Rectal smooth muscle tissue (tissue), 1 donor: ENCODE measurements around the gene PTK7.

Experiments
- H3K27ac ChIP-seq: one replicate; pipeline ENCODE4 v1.7.0; 2013; ENCODE audit warnings: low read depth, low read length, inconsistent platforms
- H3K27me3 ChIP-seq: one replicate; pipeline ENCODE4 v1.7.0; 2013; ENCODE audit warnings: low read length; ENCODE audit not compliant: control insufficient read depth, insufficient read depth
- H3K36me3 ChIP-seq: one replicate; pipeline ENCODE4 v1.7.0; 2013; ENCODE audit warnings: low read length; ENCODE audit not compliant: control insufficient read depth, insufficient read depth
- H3K4me1 ChIP-seq: one replicate; pipeline ENCODE4 v1.7.0; 2013; ENCODE audit warnings: low read length; ENCODE audit not compliant: control insufficient read depth, insufficient read depth
- H3K4me3 ChIP-seq: one replicate; pipeline ENCODE4 v1.7.0; 2013; ENCODE audit warnings: low read length
- H3K9ac ChIP-seq: one replicate; pipeline ENCODE4 v1.7.0; 2013; ENCODE audit warnings: low read length

PTK7 gene

GRCh38 chr6:43075670-43076463 lies at the start of gene PTK7:
PTK7 (plus strand) TSS chr6:43076314; CDS start chr6:43076489, 175 bp downstream.
- H3K27me3 ChIP-seq, result no peaks in the 10 kb centered on the region
- no peak within 1 kb of the TSS for H3K27ac ChIP-seq
- H3K9ac ChIP-seq, result peak within 1 kb of the TSS; percentile 49
- peaks cover 2% of the 10 kb centered on the region for H3K4me1 ChIP-seq
- peaks cover 4% of the 10 kb centered on the region for H3K36me3 ChIP-seq
- peak within 1 kb of the TSS; percentile 65 for H3K4me3 ChIP-seq

- H3K9ac ChIP-seq, result no peak overlapping the region
- H3K4me1 ChIP-seq, result no peaks in the 10 kb centered on the region
- no peak overlapping the region for H3K27ac ChIP-seq
- no peak overlapping the region for H3K4me3 ChIP-seq
- H3K27me3 ChIP-seq, result no peaks in the 10 kb centered on the region
- H3K36me3 ChIP-seq, result peaks cover 28% of the 10 kb centered on the region
These were observed 49.7 kb upstream of the PTK7 start for GRCh38 chr6:43026365-43026764.

- Histone ChIP-seq H3K27ac (no peak overlapping the region), H3K36me3 (peaks cover 30% of the 10 kb centered on the region)
These were observed 47.0 kb upstream of the PTK7 start for GRCh38 chr6:43029120-43029519.

GRCh38 chr6:43032326-43032725 lies 43.8 kb upstream of the PTK7 start:
- peaks cover 29% of the 10 kb centered on the region for H3K36me3 ChIP-seq

More at GRCh38 chr6:43029120-43029519, 47.0 kb upstream of the PTK7 start:
- no peaks in the 10 kb centered on the region for H3K27me3 ChIP-seq
- no peaks in the 10 kb centered on the region for H3K4me1 ChIP-seq
- no peak overlapping the region for H3K9ac ChIP-seq
- no peak overlapping the region for H3K4me3 ChIP-seq

GRCh38 chr6:43033496-43034189 lies 42.5 kb upstream of the PTK7 start:
- H3K9ac ChIP-seq, result no peak overlapping the region
- H3K36me3 ChIP-seq, result peaks cover 27% of the 10 kb centered on the region
- no peak overlapping the region for H3K4me3 ChIP-seq
- no peak overlapping the region for H3K27ac ChIP-seq
- H3K27me3 ChIP-seq, result no peaks in the 10 kb centered on the region
- no peaks in the 10 kb centered on the region for H3K4me1 ChIP-seq

More at GRCh38 chr6:43032326-43032725, 43.8 kb upstream of the PTK7 start:
- Histone ChIP-seq H3K9ac (no peak overlapping the region), H3K4me3 (no peak overlapping the region), H3K27me3 (no peaks in the 10 kb centered on the region), H3K27ac (no peak overlapping the region), H3K4me1 (no peaks in the 10 kb centered on the region)

GRCh38 chr6:43034190-43034525 lies 42.0 kb upstream of the PTK7 start:
- Histone ChIP-seq H3K9ac (no peak overlapping the region), H3K36me3 (peaks cover 24% of the 10 kb centered on the region), H3K27me3 (no peaks in the 10 kb centered on the region), H3K27ac (no peak overlapping the region), H3K4me1 (no peaks in the 10 kb centered on the region), H3K4me3 (no peak overlapping the region)

- H3K36me3 ChIP-seq, result peaks cover 21% of the 10 kb centered on the region
- no peaks in the 10 kb centered on the region for H3K27me3 ChIP-seq
- no peak overlapping the region for H3K9ac ChIP-seq
- H3K4me3 ChIP-seq, result no peak overlapping the region
- no peaks in the 10 kb centered on the region for H3K4me1 ChIP-seq
- H3K27ac ChIP-seq, result no peak overlapping the region
These were observed 40.5 kb upstream of the PTK7 start for GRCh38 chr6:43035495-43036194.

- H3K4me3 ChIP-seq, result no peak overlapping the region
- H3K9ac ChIP-seq, result no peak overlapping the region
- peaks cover 24% of the 10 kb centered on the region for H3K36me3 ChIP-seq
- H3K27me3 ChIP-seq, result no peaks in the 10 kb centered on the region
- no peaks in the 10 kb centered on the region for H3K4me1 ChIP-seq
- H3K27ac ChIP-seq, result no peak overlapping the region
These were observed 39.4 kb upstream of the PTK7 start for GRCh38 chr6:43036712-43037111.

- no peak overlapping the region for H3K27ac ChIP-seq
- no peak overlapping the region for H3K9ac ChIP-seq
- no peaks in the 10 kb centered on the region for H3K4me1 ChIP-seq
- H3K4me3 ChIP-seq, result no peak overlapping the region
- H3K27me3 ChIP-seq, result no peaks in the 10 kb centered on the region
- peaks cover 24% of the 10 kb centered on the region for H3K36me3 ChIP-seq
These were observed 38.9 kb upstream of the PTK7 start for GRCh38 chr6:43037197-43037596.

- Histone ChIP-seq H3K27ac (no peak overlapping the region), H3K4me1 (no peaks in the 10 kb centered on the region), H3K9ac (no peak overlapping the region), H3K27me3 (no peaks in the 10 kb centered on the region), H3K4me3 (no peak overlapping the region), H3K36me3 (peaks cover 22% of the 10 kb centered on the region)
These were observed 38.4 kb upstream of the PTK7 start for GRCh38 chr6:43037706-43038105.

GRCh38 chr6:43038727-43039126 lies 37.4 kb upstream of the PTK7 start:
- H3K36me3 ChIP-seq, result peaks cover 22% of the 10 kb centered on the region
- H3K27ac ChIP-seq, result no peak overlapping the region
- H3K27me3 ChIP-seq, result no peaks in the 10 kb centered on the region
- H3K4me1 ChIP-seq, result no peaks in the 10 kb centered on the region
- H3K9ac ChIP-seq, result no peak overlapping the region
- no peak overlapping the region for H3K4me3 ChIP-seq

GRCh38 chr6:43040542-43041257 lies 35.4 kb upstream of the PTK7 start:
- Histone ChIP-seq H3K4me3 (no peak overlapping the region), H3K27ac (no peak overlapping the region), H3K36me3 (peaks cover 25% of the 10 kb centered on the region), H3K27me3 (no peaks in the 10 kb centered on the region), H3K9ac (no peak overlapping the region), H3K4me1 (no peaks in the 10 kb centered on the region)
